Lower leg skin (tissue), 3 donors: ENCODE results near the gene PTPRB.

Experiments
- CTCF ChIP-seq, 3 donors: fragments of 450-650 bp; IDR thresholded peaks; one replicate each; pipeline ENCODE4 v1.5.1; 2016; ENCODE audit warnings: antibody characterized with exemption in 3 of 3, mild to moderate bottlenecking in 3 of 3, moderate library complexity in 2 of 3
- POLR2A ChIP-seq, 2 donors: fragments of 450-650 bp; IDR thresholded peaks; one replicate each; pipeline ENCODE4 v1.6.1; 2016 to 2017; ENCODE audit warnings: antibody characterized with exemption in 2 of 2, mild to moderate bottlenecking in 1 of 2, moderate library complexity in 1 of 2

DNA sequence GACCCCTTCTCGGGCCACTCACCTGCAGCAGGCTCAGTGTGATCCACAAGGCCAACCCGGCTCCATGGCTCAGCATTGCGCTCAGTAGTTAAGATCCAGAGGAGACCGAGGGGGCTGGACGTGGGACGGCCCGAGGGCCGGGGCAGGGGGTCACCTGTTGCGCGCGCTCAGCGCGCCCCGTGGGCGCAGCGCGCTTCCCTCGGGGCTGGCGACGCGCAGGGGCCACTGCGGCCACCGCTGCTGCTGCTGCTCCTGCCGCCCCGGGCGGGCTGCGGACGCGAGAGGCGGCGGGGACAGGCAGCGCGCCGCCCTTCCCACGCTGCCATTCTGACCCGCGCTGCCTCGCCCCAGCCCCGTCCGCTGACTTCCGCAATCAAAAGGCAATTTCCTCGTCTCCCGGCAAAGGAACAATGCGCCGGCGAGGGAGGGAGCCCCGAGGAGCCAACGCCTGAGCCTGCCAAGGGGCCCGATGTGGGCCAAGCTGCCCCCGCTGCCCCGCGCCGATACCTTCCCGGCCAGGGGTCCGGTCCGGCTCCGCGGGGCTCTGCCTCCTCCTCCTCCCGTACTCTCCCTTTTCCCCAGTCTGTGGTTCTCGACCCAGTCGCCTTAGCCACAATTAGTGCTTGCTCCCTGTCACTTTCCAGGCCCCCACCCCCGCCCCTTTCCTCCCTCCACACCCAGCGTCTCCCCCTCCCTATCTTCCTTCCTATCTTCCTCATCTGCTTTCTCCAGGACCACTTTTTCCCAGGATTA, 27.3 kb downstream of the PTPRB start:
- TF ChIP-seq CTCF (IDR thresholded peaks at IDR 0.05) (no peak), POLR2A (IDR thresholded peaks at IDR 0.05) (no peak)
